Mesenchymal stem cell (in vitro differentiated cells and primary cell): Measurements from ENCODE around the gene EFHC2.

Experiments
- DNase-seq: peaks from one replicate; pipeline ENCODE4 v3.0.0-alpha.2; 2013
- H2AFZ ChIP-seq: one replicate; pipeline ENCODE4 v1.6.1; 2013; ENCODE audit warnings: low read depth, mild to moderate bottlenecking, control low read depth, inconsistent platforms, low read length, moderate library complexity
- H2AK5ac ChIP-seq: 2 replicates; pipeline ENCODE4 v1.6.1; 2013; ENCODE audit warnings: low read length, moderate library complexity, mild to moderate bottlenecking, inconsistent platforms; ENCODE audit not compliant: severe bottlenecking
- H2BK120ac ChIP-seq: one replicate; pipeline ENCODE4 v1.6.1; 2013; ENCODE audit warnings: low read depth, mild to moderate bottlenecking, inconsistent platforms, low read length, moderate library complexity
- H2BK12ac ChIP-seq, 2 experiments: one replicate each; pipeline ENCODE4 v1.6.1; 2013; ENCODE audit warnings: inconsistent platforms in 2 of 2, low read length in 2 of 2, mild to moderate bottlenecking in 2 of 2, moderate library complexity in 2 of 2, control low read depth in 1 of 2
- H2BK15ac ChIP-seq: one replicate; pipeline ENCODE4 v1.6.1; 2013; ENCODE audit warnings: mild to moderate bottlenecking, low read depth, inconsistent platforms; ENCODE audit not compliant: poor library complexity, severe bottlenecking
- H2BK5ac ChIP-seq: 2 replicates; pipeline ENCODE4 v1.6.1; 2013; ENCODE audit warnings: low read depth, mild to moderate bottlenecking, low read length, control low read depth, inconsistent platforms; ENCODE audit not compliant: poor library complexity, severe bottlenecking
- H3K14ac ChIP-seq, 2 experiments: one replicate each; pipeline ENCODE4 v1.6.1; 2013; ENCODE audit warnings: inconsistent platforms in 2 of 2, low read length in 2 of 2, control low read depth in 1 of 2, mild to moderate bottlenecking in 1 of 2, moderate library complexity in 1 of 2
- H3K18ac ChIP-seq, 2 experiments: one replicate each; pipeline ENCODE4 v1.6.1; 2013; ENCODE audit warnings: inconsistent platforms in 2 of 2, low read length in 2 of 2, control low read depth in 1 of 2, low read depth in 1 of 2, mild to moderate bottlenecking in 1 of 2
- H3K23ac ChIP-seq, 2 experiments: one replicate each; pipeline ENCODE4 v1.6.1; 2013; ENCODE audit warnings: inconsistent platforms in 2 of 2, low read length in 2 of 2, mild to moderate bottlenecking in 2 of 2, moderate library complexity in 2 of 2, control low read depth in 1 of 2
- H3K27ac ChIP-seq: 2 replicates; pipeline ENCODE4 v1.5.1; 2013; ENCODE audit warnings: mild to moderate bottlenecking, moderate library complexity, low read length, control low read depth, inconsistent platforms; ENCODE audit not compliant: poor library complexity, severe bottlenecking
- H3K27me3 ChIP-seq, 2 experiments: 2 replicates each; pipeline versions ENCODE4 v1.6.1 to v1.7.0; 2013; ENCODE audit warnings: low read length in 2 of 2, mild to moderate bottlenecking in 2 of 2, moderate library complexity in 2 of 2, control low read depth in 1 of 2, inconsistent platforms in 1 of 2; ENCODE audit not compliant: control insufficient read depth in 1 of 2, insufficient read depth in 1 of 2
- H3K36me3 ChIP-seq, 2 experiments: 2 replicates each; pipeline versions ENCODE4 v1.6.1 to v1.7.0; 2013; ENCODE audit warnings: low read length in 2 of 2, control low read depth in 1 of 2, inconsistent platforms in 1 of 2, low read depth in 1 of 2, mild to moderate bottlenecking in 1 of 2; ENCODE audit not compliant: insufficient read depth in 2 of 2, control insufficient read depth in 1 of 2
- H3K4ac ChIP-seq, 2 experiments: one replicate each; pipeline ENCODE4 v1.6.1; 2013; ENCODE audit warnings: inconsistent platforms in 2 of 2, low read length in 2 of 2, mild to moderate bottlenecking in 2 of 2, moderate library complexity in 2 of 2, control low read depth in 1 of 2, low read depth in 1 of 2
- H3K4me1 ChIP-seq: 2 replicates; pipeline ENCODE4 v1.6.1; 2013; ENCODE audit warnings: low read depth, low read length, control low read depth; ENCODE audit not compliant: control insufficient read depth, insufficient read depth
- H3K4me2 ChIP-seq: 2 replicates; pipeline ENCODE4 v1.6.1; 2013; ENCODE audit warnings: low read length, mild to moderate bottlenecking, inconsistent platforms; ENCODE audit not compliant: poor library complexity, severe bottlenecking
- H3K4me3 ChIP-seq, 2 experiments: 2 replicates each; pipeline versions ENCODE4 v1.5.1 to v1.7.0; 2013; ENCODE audit warnings: low read length in 2 of 2, mild to moderate bottlenecking in 2 of 2, control low read depth in 1 of 2, low read depth in 1 of 2; ENCODE audit not compliant: insufficient read depth in 1 of 2
- H3K79me1 ChIP-seq: replicated peaks from 2 replicates; pipeline ENCODE4 v1.6.1; 2013; ENCODE audit warnings: mild to moderate bottlenecking, control low read depth, low read length, inconsistent platforms; ENCODE audit not compliant: poor library complexity, severe bottlenecking
- H3K9ac ChIP-seq: 2 replicates; pipeline ENCODE4 v1.7.0; 2013; ENCODE audit warnings: mild to moderate bottlenecking, low read length, moderate library complexity
- H3K9me3 ChIP-seq: 2 replicates; pipeline ENCODE4 v1.7.0; 2013; ENCODE audit warnings: mild to moderate bottlenecking, low read length; ENCODE audit not compliant: control insufficient read depth
- H4K8ac ChIP-seq: one replicate; pipeline ENCODE4 v1.6.1; 2013; ENCODE audit warnings: inconsistent platforms, mild to moderate bottlenecking, low read length, moderate library complexity
- H4K91ac ChIP-seq: one replicate; pipeline ENCODE4 v1.6.1; 2013; ENCODE audit warnings: mild to moderate bottlenecking, low read length, inconsistent platforms
- WGBS: methylation state at CpG from one replicate; pipeline ENCODE4 v1.1.7; 2013; ENCODE audit warnings: mixed read lengths; 5-methylcytosine and 5-hydroxymethylcytosine counted together

EFHC2 gene

DNA sequence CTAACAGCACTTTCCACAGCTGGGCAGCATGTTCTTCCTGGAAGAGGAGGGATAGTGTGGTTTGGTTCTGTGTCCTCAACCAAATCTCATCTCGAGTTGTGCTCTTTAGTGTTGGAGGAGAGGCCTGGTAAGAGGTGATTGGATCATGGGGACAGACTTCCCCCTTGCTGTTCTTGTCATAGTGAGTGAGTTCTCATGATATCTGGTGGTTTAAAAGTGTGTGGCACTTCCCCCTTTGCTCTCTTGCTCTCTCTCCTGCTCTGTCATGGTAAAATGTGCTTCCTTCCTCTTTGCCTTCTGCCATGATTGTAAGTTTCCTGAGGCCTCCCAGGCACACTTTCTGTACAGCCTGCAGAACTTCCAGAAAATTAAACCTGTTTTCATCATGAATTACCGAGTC is 236.6 kb downstream of the EFHC2 start:
- H3K27ac ChIP-seq, result no peak overlapping the region
- H3K4me1 ChIP-seq, result no peaks in the 10 kb centered on the region
- H2AK5ac ChIP-seq, result no peak overlapping the region
- H3K9ac ChIP-seq, result no peak overlapping the region
- WGBS, result 77% methylated on average over 2 of the region's 2 CpGs
- no peak overlapping the region for H2BK12ac ChIP-seq
- no peak overlapping the region for H2BK120ac ChIP-seq
- no peaks in the 10 kb centered on the region for H3K9me3 ChIP-seq
- no peak overlapping the region for H3K4me3 ChIP-seq
- H2BK5ac ChIP-seq, result no peak overlapping the region
- no peak overlapping the region for H3K4me2 ChIP-seq
- peaks cover 0 to 33% of the 10 kb centered on the region in 2 experiments for H3K27me3 ChIP-seq
- H2BK15ac ChIP-seq, result no peak overlapping the region
- H2AFZ ChIP-seq, result no peak overlapping the region
- H4K8ac ChIP-seq, result no peak overlapping the region
- H3K18ac ChIP-seq, result no peak overlapping the region
- H3K36me3 ChIP-seq, result no peaks in the 10 kb centered on the region
- H3K4ac ChIP-seq, result no peak overlapping the region
- H3K14ac ChIP-seq, result no peak overlapping the region
- DNase-seq, result no peak
- H3K23ac ChIP-seq, result no peak overlapping the region
- no peak overlapping the region for H4K91ac ChIP-seq
- no peaks in the 10 kb centered on the region for H3K79me1 ChIP-seq

DNA sequence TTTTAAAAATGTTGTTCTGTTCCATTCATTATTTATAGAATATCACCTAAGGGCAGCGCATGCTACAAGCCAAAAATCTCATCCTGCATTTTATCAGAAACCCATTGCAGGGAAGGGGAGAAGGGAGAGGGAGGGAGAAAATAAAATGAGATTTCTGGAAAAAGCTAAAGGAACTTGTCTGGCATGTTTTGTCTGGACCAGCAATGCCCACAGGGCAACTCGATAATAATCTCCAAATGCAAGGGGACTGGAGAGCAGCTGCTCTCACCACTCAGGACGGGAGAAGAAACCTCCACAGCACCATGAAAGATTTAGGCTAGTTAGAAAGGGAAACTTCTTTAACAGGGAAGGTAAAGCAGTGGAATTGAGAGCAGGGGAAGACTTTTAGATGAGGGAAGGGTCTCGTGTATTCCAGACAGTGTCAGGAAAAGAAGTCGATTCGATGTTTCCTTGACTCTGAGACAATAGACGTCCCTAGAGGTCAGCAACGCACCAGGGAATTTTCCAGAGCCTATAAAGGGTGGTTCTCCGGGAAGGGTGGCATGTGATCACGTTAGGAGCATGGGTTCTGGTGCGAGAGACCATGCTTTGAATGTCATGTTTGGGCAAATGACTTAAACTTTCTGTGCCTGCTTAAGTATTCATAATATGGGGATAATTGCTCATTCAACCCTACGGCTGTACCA is 238.1 kb downstream of the EFHC2 start:
- no peak overlapping the region for H3K4ac ChIP-seq
- H3K4me3 ChIP-seq, result no peak overlapping the region
- H4K91ac ChIP-seq, result no peak overlapping the region
- no peak overlapping the region for H2BK12ac ChIP-seq
- H3K9ac ChIP-seq, result no peak overlapping the region
- no peak overlapping the region for H2AK5ac ChIP-seq
- peaks cover 0 to 26% of the 10 kb centered on the region in 2 experiments for H3K27me3 ChIP-seq
- H3K79me1 ChIP-seq, result no peaks in the 10 kb centered on the region
- H3K27ac ChIP-seq, result no peak overlapping the region
- no peak overlapping the region for H3K14ac ChIP-seq
- no peak for DNase-seq
- no peak overlapping the region for H3K4me2 ChIP-seq
- H2BK5ac ChIP-seq, result no peak overlapping the region
- 63% methylated on average over 9 of the region's 12 CpGs for WGBS
- H4K8ac ChIP-seq, result no peak overlapping the region
- no peaks in the 10 kb centered on the region for H3K4me1 ChIP-seq
- H3K9me3 ChIP-seq, result no peaks in the 10 kb centered on the region
- no peaks in the 10 kb centered on the region for H3K36me3 ChIP-seq
- H2BK120ac ChIP-seq, result no peak overlapping the region
- H2AFZ ChIP-seq, result no peak overlapping the region
- no peak overlapping the region for H2BK15ac ChIP-seq
- no peak overlapping the region for H3K18ac ChIP-seq
- H3K23ac ChIP-seq, result no peak overlapping the region

DNA sequence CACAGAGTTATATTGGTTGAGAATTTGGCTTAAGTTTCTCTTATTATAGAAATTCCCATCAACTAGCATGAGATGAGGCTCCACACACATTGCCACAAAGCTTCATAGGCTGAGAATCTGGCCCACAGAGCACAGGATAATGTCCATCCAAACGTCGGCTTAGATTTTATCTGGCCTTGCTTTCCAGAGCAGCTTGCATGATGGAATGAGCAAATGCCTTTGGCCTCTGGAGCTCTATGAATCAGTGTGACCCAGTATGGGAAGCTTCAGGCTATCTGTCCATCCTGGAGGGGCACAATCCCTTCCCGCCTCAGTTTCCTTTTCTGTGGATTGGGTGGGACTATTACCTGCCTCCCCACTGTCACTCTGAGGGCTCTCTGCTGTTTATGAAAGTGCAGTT is 238.8 kb downstream of the EFHC2 start:
- Histone ChIP-seq H3K14ac (no peak overlapping the region), H2BK5ac (no peak overlapping the region), H3K4me3 (no peak overlapping the region), H3K4me1 (no peaks in the 10 kb centered on the region), H3K9me3 (no peaks in the 10 kb centered on the region), H3K27me3 (peaks cover 0 to 25% of the 10 kb centered on the region in 2 experiments), H3K36me3 (no peaks in the 10 kb centered on the region), H2BK120ac (no peak overlapping the region), H2BK12ac (no peak overlapping the region), H2BK15ac (no peak overlapping the region), H3K4ac (no peak overlapping the region), H4K91ac (no peak overlapping the region), H2AK5ac (no peak overlapping the region), H4K8ac (no peak overlapping the region), H3K23ac (no peak overlapping the region), H3K4me2 (no peak overlapping the region), H2AFZ (no peak overlapping the region), H3K27ac (no peak overlapping the region), H3K79me1 (no peaks in the 10 kb centered on the region), H3K9ac (no peak overlapping the region), H3K18ac (no peak overlapping the region)
- DNase-seq, result no peak
- 74% methylated on average over 3 of the region's 3 CpGs for WGBS

DNA sequence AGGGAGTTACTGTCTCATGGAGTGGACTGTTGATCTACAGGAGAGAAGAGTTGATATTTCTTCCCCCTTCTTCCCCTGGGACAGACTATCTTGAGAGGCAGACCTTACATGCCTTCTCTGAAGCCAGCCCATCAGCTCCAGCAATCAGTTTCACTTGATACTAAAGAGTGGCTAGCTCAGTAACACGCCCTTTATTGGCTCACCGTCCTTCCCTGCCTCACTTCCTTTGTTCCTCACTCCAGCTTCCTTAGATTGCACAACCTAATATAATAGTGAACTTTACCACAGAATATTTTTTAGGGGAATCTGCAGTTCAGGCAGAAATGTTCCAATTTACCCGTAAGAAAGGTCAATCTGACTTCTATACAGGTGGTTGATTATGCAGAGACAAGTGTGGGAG is 242.2 kb downstream of the EFHC2 start:
- Histone ChIP-seq H4K8ac (no peak overlapping the region), H3K9ac (no peak overlapping the region), H3K18ac (no peak overlapping the region), H2AFZ (no peak overlapping the region), H2BK5ac (no peak overlapping the region), H2AK5ac (no peak overlapping the region), H2BK12ac (no peak overlapping the region), H2BK15ac (no peak overlapping the region), H3K36me3 (no peaks in the 10 kb centered on the region), H3K23ac (no peak overlapping the region), H3K14ac (no peak overlapping the region), H3K4ac (no peak overlapping the region), H4K91ac (no peak overlapping the region), H2BK120ac (no peak overlapping the region), H3K79me1 (no peaks in the 10 kb centered on the region), H3K27me3 (peaks cover 0 to 40% of the 10 kb centered on the region in 2 experiments), H3K4me1 (no peaks in the 10 kb centered on the region), H3K4me2 (no peak overlapping the region), H3K9me3 (no peaks in the 10 kb centered on the region), H3K4me3 (no peak overlapping the region), H3K27ac (no peak overlapping the region)
- no peak for DNase-seq
- WGBS, result 90% methylated on average over 1 of the region's 3 CpGs
